NCI-H748 (cell line): Measurements from ENCODE around the gene L3MBTL4.
A peak's percentile ranks its signal among the peaks of the same experiment; 100 is the strongest.
"Not testable (repeated sequence)": the region's sequence is repeated elsewhere in the genome, so short reads cannot be mapped to it uniquely, and the experiment has no call there.

Source experiments
- DNase-seq: peaks from one replicate; lab custom pipeline; 2025; ENCODE audit not compliant: unreplicated experiment; lab: John Stamatoyannopoulos, UW

Gene L3MBTL4

DNA sequence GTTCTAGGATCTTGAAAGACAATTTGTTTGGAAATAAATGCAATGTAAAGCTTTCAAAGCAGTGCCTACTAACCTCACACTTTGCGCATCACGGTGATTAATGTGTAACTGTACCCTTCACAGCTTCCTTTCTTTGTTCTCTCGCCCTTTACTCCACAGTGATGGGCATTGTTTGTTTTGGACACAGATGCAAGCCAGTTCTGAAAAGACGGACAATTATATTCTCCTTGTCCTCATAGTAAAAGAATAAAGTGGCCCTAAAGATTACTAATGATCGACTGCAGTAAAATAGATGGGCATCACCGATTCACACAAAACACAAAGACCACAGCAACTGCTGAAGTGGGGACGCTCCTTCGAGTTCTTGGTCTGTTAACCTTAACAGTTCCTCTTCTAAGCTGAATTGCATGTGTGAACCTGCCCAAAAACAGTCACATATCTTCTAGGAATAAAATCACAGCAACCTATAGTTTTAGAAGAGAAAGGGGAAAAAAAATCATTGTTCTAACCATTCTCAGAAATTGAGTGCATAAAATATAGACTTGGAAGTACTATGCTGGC, 7.7 kb downstream of the L3MBTL4 start:
- peak; percentile 95 for DNase-seq

DNA sequence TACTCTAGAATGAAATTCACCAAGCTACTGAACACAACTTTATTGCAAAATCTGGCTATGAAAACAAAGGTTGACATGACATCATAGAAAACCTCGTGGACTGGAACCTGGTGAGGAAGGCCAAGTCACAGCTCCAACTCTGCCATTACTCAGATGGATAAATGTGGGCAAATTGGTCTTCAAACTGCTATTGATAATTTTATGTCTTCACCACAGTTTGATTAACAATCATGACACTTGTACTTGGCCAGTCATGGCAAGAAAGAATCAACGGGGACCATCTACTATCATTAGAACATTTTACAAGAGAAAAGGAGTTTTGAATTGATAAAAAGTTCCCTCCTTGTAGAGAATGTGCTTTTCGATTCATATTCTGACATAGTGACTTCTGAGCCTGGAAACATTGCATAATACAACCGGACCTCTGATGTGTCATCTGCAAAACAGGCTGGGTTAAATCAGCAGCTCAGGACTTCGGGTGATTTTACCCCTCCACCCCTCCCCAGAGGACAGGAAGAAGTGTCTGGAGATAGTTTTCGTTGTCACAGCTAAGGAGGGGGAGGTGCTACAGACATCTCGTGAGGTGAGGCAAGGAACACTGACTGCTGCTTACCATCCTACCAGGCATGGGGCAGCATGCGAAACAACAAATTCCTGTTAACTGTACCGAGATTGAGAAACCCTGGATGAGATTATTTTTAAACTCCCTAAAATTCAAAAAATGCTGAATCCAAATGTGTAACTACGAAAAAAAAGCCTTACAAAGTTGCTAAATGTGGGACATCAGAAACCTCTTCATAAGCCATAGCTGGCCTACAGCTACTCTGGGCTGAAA, 8.4 kb downstream of the L3MBTL4 start:
- DNase-seq = no peak

DNA sequence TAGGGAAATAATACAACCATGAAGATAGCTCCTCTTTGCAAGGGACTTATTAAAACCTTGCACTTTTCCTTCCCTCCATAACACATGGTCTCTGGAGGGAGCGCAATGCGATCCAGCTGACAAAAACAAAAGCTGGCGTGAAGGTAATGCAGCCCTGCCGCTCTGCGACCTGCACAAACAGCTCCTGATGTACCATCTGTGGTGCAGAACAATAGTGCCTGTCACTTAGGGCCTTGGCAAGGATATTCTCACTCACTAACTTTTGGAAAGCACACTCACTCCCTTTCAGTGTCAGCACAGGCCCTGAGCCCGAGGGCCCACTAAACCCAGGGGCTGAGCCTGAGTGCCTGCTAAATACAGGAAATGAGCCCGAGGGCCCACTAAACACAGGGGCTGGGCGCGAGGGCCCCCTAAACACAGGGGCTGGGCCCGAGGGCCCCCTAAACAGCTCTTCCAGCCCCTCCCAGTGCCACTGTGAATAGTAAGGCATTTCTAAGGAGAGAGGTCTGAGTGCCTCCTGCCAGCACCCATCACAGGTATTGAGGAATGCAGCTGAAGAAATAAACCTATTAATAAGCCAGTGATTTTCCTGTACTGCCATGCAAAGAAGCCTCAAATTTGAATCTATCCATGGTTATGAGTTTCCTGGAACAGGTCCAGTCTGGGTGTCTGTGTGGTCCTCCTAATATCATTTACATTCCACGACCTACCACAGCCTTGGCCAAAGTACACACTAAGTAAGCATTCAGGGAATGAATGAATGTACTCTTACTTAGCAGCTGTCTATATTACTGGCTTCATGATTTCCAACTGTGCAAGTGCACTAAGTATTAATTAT, 9.3 kb downstream of the L3MBTL4 start:
- DNase-seq = peak; percentile 71

DNA sequence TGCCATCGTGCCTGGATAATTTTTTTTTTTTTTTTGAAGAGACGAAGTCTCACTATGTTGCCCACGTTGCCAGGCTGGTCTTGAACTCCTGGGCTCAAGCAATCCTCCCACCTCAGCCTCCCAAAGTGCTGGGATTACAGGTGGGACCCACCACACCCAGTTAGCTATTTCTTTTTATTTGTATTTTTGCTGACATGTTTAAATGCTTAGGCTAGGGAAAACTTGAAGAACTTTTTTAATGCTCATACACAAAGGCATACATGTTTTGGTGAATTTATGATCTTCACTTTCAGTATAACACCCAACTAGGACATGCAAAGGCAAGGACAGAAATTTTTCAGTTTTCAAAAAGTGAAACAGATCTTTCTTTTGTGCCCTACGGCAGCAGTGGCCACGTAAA, 9.9 kb downstream of the L3MBTL4 start:
- no peak for DNase-seq

DNA sequence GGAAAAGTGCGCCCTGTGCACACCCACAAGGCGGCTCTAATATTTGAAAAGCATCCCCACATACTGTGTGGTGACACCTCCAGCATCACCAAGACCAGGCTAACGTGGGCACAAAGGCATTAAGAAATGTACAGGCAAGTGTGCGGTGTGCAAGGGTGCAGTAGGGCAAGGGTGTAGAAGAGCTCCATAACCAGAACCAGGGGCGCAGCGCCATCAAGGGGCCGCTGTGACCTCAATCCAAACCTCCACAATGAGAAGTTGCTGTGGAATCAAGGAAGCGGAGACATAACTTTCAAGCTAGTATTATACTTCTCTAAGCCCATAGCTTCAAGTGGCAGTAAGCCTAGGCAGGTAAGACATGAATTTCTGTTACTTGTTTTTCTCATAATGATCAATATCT, 13.0 kb downstream of the L3MBTL4 start:
- peak; percentile 74 for DNase-seq

DNA sequence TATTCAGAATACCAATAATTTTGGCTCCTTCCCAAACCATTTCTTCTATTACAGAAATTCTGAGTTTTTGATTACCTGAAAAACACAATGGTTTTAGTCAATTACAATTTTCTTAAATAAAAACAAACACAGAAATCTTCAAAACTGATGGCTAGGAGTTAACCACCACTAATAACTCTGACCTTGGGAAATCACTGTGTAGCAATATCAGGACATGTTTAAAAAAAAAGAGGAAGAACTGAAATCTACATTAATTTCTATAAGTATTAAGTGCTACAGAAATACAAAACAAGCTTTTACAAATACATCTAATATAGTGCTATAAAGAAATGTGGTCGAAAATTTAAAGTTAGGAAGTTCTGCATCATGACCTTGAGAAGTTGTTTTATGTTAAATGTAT, 14.9 kb downstream of the L3MBTL4 start:
- DNase-seq = no peak

DNA sequence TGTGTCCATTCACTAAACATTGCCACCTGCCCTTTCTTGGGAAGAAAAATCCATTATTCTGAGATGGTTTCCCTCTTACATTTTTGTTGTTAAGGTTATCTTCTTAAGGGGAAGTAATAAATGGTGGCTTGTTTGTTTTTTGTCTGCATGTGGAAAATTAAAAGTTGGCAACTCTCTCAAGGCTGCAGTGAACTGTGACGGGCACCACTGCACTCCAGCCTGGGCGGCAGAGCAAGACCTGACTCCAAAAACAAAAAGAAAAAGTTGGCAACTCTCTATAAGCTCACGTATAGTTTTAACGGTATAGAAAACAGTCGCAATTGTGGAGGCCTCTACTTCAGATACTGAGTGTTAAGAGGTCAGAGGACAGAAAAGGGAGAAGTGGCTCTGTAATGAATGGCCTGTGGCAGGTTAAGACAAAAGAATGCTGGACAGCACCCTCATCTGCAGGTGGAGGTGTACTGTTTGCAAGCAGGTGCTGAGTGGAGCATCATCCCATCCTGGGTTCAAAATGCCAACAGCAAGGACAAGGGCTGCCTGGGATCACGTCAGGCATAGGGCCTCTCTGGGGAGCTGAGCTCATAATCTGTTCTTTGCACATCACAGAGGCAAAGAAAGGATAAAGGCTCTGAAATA, 16.7 kb downstream of the L3MBTL4 start:
- peak; percentile 13 for DNase-seq

DNA sequence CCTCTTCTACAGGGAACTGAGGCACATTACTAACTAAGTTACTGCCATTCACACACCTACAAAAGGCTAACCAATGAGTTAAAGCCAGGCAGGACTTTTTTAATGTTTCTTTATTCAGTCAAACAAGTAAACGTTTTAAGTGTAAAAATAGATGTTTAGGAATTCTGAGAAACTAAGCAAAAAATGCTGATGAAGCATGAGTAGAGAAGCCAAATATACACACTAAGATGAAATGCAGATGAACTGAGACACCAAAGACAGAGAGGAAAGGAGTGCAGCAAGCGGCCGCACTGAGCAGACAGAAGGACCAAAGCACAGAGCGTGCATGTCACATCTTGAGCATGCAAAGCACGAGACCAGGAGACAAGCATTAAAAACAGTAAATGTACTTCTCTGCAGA, 17.9 kb downstream of the L3MBTL4 start:
- DNase-seq = no peak

DNA sequence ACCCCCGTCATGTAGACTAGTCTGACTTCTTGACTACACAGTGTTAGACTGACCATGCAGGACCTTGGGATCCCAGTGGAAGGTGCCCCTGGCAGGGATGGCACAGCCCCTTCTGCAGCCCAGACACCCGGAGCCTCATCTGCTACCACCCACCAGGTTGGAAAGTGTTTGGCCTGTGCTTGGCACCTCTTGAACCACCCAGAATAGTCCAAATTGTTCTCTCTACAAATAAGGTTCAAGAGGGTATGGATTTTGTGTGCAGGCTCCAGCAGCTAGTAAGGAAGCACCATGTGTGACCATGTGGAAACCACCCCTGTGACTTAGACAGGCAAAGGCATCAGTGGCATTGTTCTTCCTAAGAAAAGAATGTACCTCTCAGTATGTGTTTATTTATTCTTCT, 18.4 kb downstream of the L3MBTL4 start:
- DNase-seq = no peak

DNA sequence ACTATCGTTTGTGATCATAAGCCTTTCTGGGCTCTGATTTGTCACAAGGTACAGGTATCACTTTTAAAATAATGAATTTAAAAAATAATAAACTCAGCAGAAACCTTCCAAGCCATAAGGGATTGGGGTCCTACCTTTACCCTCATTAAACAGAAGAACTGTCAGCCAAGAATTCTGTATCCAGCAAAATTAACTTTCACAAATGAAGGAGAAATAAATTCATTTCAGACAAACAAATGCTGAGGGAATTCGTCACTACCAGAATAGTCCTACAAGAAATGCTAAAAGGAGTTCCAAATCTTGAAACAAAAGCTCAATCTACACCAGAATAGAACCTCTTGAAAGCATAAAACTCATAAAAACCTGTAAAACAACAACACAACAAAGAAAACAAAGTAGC, 25.7 kb downstream of the L3MBTL4 start:
- no peak for DNase-seq

DNA sequence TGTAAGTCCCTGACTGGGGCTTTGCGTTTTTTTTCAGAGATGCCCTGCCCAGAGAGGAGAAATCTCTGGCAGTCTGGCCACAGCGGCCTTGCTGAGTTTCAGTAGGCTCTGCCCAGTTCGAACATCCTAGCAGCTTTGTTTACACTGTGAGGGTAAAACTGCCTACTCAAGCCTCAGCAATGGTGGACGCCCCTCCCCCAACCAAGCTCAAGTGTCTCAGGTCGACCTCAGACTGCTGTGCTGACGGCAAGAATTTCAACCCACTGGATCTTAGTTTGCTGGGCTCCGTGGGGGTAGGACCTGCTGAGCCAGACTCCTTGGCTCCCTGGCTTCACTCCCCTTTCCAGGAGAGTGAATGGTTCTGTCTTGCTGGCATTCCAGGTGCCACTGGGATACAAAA, 31.7 kb downstream of the L3MBTL4 start:
- DNase-seq = peak; percentile 39

DNA sequence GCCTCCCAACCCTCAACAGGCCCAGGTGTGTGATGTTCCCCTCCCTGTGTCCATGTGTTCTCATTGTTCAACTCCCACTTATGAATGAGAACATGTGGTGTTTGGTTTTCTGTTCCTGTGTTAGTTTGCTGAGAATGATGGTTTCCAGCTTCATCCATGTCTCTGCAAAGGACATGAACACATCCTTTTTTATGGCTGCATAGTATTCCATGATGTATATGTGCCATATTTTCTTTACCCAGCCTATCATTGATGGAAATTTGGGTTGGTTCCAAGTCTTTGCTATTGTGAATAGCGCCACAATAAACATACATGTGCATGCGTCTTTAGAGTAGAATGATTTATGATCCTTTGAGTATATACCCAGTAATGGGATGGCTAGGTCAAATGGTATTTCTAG, 37.2 kb downstream of the L3MBTL4 start:
- not testable (repeated sequence) for DNase-seq

DNA sequence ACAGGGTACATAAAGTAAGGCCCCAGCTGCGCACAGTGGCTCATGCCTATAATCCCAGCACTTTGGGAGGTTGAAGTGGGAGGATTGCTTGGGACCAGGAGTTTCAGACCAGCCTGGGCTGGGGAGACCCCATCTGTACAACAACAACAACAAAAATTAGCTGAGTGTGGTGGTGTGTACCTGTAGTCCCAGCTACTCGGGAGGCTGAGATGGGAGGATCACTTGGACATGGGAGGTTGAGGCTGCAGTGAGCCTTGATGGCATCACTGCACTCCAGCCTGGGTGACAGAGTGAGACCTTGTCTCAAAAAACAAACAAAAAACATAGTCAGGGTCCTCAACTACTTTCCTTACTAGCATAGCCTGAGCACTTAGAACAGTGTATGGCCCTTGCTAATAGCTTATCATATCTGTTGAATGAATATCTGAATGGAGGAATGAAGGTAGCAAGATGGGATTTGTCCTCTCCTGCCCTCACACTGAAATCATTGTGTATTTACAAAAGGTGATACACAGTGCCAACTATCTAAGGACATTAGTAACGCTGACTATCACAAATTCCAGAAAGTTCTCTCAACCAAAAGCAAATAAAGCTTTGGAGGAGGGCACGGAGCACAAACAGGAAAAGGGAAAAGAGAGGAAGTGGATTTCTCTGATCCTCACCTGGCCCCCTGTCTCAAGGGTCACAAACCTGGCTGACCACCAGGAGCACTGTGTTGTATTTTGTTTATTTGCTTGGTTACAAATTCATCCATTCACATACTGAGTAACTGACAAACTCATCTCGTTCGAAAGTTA, 38.1 kb downstream of the L3MBTL4 start:
- DNase-seq = no peak

DNA sequence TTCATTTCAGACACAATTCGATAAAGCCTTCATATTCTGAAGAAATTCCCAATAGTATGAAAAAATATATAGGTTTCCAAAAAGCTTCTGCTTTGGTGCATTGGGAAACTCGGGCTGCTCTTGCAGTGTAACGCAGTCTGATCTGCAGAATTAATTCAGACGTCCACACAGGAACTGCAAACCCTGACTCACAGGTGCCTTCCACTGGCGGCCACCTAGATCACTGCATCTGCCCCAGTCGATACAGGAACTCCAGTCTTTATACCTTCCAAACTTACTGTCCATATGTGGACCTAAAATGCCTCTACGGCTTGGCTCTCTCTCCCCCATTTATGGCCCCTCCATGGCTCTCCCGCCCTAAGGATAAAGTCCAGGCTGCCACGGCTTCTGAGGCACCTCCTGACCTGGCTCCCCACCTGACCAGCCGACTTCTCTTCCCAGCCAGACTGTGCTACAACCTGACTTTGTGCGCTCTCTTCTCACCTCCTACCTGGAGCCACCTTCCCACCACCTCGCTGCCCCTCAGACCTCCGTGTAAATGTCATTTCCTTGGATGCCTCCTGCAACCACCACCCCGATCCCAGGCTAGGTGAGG, 39.7 kb downstream of the L3MBTL4 start:
- DNase-seq = peak; percentile 43

DNA sequence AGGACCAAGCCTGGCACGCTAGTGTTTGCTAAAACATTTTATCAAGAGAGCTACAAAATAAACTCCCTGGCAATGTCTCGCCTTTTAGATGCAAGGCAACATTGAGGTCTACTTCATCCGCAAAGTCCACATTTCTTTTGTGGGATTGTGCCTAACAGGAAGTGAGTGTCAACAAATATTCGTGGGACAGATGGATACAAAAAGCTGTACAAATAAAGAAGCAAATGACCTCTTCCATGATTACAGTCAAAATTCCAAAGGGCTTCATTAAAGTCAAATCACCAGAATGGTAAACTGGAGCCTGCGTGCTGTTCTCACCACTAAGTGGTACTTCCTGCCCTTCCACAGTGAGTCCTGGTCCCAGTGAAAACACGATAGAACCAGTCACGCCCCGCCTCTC, 40.4 kb downstream of the L3MBTL4 start:
- DNase-seq = peak; percentile 98

DNA sequence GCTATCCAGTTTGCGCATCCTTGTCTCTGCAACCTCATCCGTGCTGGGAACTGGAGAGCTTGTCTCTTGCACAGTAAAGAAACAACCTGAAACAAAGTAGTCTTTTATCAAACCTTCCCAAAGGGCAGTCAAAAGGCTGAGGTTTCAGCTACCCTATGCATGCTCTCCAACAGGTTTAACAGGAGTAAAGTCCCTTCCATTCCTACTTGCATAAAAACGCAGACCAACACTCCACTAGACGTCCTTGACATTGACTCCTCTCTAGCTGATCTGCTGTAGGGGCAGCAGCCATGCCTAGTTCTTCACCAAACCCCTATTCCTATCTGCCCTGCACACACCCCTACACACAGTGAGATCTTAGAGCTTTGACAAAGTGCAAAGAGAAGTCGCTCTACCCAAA, 41.5 kb downstream of the L3MBTL4 start:
- no peak for DNase-seq

DNA sequence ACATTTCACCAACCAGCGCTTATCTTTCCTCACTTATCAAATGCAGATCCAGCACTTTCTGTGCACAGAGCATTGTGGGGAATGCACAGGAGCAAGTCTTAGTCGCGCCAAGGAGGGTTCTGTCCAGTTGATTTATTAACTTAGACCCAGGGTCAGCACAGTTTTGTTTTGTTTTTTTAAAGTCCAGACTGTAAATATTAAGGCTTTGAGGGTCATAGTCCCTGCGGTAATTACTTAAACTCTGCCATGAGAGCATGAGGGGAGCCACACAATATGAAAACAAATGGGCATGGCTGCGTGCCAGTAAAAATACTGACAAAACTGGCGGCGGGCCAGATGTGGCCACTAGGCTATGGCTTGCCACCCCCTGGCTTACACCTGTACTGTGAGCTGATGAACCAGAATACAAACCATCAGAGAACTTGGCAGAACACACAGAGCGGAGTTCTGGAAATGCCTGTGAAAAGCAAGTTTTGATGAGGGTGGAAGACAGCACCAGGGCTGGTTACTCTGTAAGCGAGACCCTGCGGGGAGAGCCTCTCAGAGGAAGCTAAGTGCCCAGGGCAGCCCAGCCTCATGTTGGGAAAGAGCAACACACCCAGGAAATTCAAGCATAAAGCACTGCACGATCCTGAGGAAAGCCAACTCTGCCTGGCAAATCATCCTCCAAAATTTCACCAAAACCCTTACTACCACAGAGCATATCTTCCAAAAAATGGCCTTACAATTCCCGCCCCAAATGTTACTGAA, 43.6 kb downstream of the L3MBTL4 start:
- DNase-seq = peak; percentile 97

DNA sequence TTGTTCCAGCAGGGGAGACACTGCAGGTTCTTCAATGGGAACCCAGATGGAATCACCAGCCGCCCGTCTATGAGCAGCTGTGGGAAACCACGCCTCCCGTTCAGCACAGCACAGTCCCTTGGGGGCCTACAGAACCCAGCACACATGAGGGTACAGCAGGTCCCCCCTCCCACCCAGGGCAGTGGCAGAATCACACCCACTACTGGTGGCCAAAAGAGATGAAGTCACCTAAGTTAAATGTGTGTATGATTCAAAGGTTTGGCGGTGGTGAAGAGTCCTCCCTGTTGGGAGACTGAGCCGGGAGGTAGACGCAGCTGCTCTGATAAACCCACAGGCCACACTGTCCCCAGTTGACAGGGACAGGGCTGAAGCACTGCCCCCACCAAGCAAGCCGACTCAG, 44.3 kb downstream of the L3MBTL4 start:
- peak; percentile 79 for DNase-seq

DNA sequence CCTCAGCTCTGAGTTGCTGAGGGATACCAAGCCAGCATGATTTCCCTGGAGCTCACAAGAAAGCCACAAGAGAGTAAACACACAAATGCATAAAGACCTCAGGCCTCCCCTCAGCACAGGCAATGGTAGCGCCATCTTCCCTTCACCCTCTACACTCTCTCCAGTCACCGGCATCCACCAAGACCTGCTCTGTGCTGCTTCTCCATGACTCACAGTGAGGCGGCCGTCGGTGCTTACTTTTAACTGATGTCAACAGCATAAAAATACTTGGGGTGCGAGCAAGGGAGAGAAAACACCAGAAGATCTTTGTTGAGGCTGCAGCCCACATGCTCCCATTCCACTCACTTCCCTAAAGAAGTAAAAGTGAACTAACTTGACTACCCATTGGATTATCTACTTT, 46.7 kb downstream of the L3MBTL4 start:
- no peak for DNase-seq

DNA sequence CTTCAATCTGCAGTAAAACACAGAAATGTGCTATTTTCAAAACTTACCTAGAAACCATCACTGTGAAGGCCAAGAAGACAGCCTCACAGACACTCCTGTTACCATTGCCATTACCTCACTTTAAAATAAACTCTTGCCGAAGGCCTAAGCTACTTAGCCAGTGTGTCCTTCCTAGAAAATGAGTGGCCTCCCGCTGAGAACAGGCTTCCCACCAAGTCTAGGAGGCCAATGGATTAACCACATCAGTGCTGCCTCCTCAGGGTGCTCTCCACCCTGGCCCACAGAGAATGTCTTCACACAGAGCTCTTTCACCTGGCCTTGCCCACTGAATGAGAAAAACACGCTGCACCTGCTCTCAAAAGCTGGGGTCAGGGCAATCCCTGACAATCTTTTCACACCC, 47.5 kb downstream of the L3MBTL4 start:
- no peak for DNase-seq
